B cell (primary cell): Measurements from ENCODE around the gene CAMTA1. TPM values are rescaled to one million over a fixed set of nuclear protein-coding genes. Genes with fewer than 3 reads are reported as not detected.

Source experiments
- ATAC-seq: fragments of 200-7000 bp; cut with Tn5 transposase; one replicate; pipeline ENCODE4 v1.10.0; 2021; ENCODE audit warnings: low read depth, mild to moderate bottlenecking, moderate number of reproducible peaks, moderate library complexity
- CTCF ChIA-PET: fragments of 350-600 bp; sonication (Branson Sonifier 250); formaldehyde crosslinking; loops from one replicate; lab custom pipeline; 2021; ENCODE audit warnings: antibody characterized with exemption, inconsistent platforms; lab: Charles Lee
- POLR2A ChIA-PET: fragments of 350-600 bp; sonication (Branson Sonifier 250); formaldehyde crosslinking; loops from one replicate; lab custom pipeline; 2021; ENCODE audit warnings: antibody characterized with exemption; lab: Charles Lee
- DNase-seq: peaks from one replicate; pipeline ENCODE4 v3.0.0; 2013
- H2AFZ ChIP-seq: 2 replicates; pipeline ENCODE4 v1.6.1; 2012; ENCODE audit warnings: mild to moderate bottlenecking, low read depth, low read length; ENCODE audit not compliant: insufficient read depth, poor library complexity, severe bottlenecking
- H3K27ac ChIP-seq, 2 donors: 1 replicate in 1 of 2; 2 replicates in 1 of 2; pipeline ENCODE4 v1.5.1; 2012 to 2013; ENCODE audit warnings: low read length in 2 of 2, mild to moderate bottlenecking in 2 of 2, moderate library complexity in 1 of 2
- H3K27me3 ChIP-seq, 4 experiments: fragments of 200-600 bp in 1 of 4; sonication (generic) in 1 of 4; replicated peaks in 1 of 4; 1 replicate in 2 of 4; 2 replicates in 2 of 4; pipeline versions ENCODE4 v1.6.1 to v1.7.0; 2013 to 2016; ENCODE audit warnings: low read length in 3 of 4, mild to moderate bottlenecking in 2 of 4, mixed read lengths in 1 of 4, moderate library complexity in 1 of 4; ENCODE audit not compliant: insufficient read depth in 4 of 4, control insufficient read depth in 3 of 4; ENCODE audit errors: control extremely low read depth in 1 of 4
- H3K36me3 ChIP-seq, 2 experiments: replicated peaks in 1 of 2; 1 replicate in 1 of 2; 2 replicates in 1 of 2; pipeline versions ENCODE4 v1.6.1 to v1.7.1; 2013; ENCODE audit warnings: low read length in 1 of 2; ENCODE audit not compliant: insufficient read depth in 2 of 2, control insufficient read depth in 1 of 2; ENCODE audit errors: control extremely low read depth in 1 of 2, extremely low read depth in 1 of 2
- H3K4me1 ChIP-seq, 2 donors: fragments of 200-600 bp in 1 of 2; sonication (generic) in 1 of 2; 1 replicate in 1 of 2; 2 replicates in 1 of 2; pipeline versions ENCODE4 v1.5.1 to v1.6.1; 2013 to 2017; ENCODE audit warnings: low read length in 2 of 2; ENCODE audit not compliant: control insufficient read depth in 2 of 2, insufficient read depth in 2 of 2
- H3K4me2 ChIP-seq: replicated peaks from 2 replicates; pipeline ENCODE3; 2012; ENCODE audit warnings: mild to moderate bottlenecking, low read depth, low read length; ENCODE audit not compliant: poor library complexity, severe bottlenecking
- H3K4me3 ChIP-seq, 5 experiments: fragments of 200-600 bp in 1 of 5; sonication (generic) in 1 of 5; 1 replicate in 3 of 5; 2 replicates in 2 of 5; pipeline versions ENCODE4 v1.5.1 to v1.7.0; 2011 to 2016; ENCODE audit warnings: low read length in 4 of 5, mild to moderate bottlenecking in 4 of 5, low read depth in 2 of 5, control low read depth in 1 of 5, moderate library complexity in 1 of 5; ENCODE audit not compliant: insufficient read depth in 1 of 5; ENCODE audit errors: control extremely low read depth in 1 of 5, extremely low read depth in 1 of 5
- H3K79me2 ChIP-seq: fragments of 200-600 bp; sonication (generic); one replicate; pipeline ENCODE4 v1.6.0; 2016; ENCODE audit warnings: low read length; ENCODE audit not compliant: control insufficient read depth, insufficient read depth
- H3K9ac ChIP-seq: fragments of 200-600 bp; sonication (generic); 2 replicates; pipeline ENCODE4 v1.6.1; 2017; ENCODE audit warnings: mild to moderate bottlenecking, low read length, moderate library complexity
- H3K9me3 ChIP-seq, 3 donors: one replicate each; pipeline versions ENCODE4 v1.6.1 to v1.7.1; 2013; ENCODE audit warnings: low read length in 2 of 3; ENCODE audit not compliant: control insufficient read depth in 2 of 3, insufficient read depth in 1 of 3; ENCODE audit errors: control extremely low read depth in 1 of 3
- H4K20me1 ChIP-seq: 2 replicates; pipeline ENCODE4 v1.6.0; 2012; ENCODE audit warnings: mild to moderate bottlenecking, low read length; ENCODE audit not compliant: insufficient read depth, control insufficient read depth, poor library complexity, severe bottlenecking
- H3K27ac Mint-ChIP-seq: one replicate; pipeline ENCODE4 v1.8.0; 2021; ENCODE audit warnings: mixed read lengths
- H3K27me3 Mint-ChIP-seq: one replicate; pipeline ENCODE4 v1.8.0; 2021; ENCODE audit warnings: mixed read lengths
- H3K4me1 Mint-ChIP-seq: one replicate; pipeline ENCODE4 v1.8.0; 2021; ENCODE audit warnings: mixed read lengths
- H3K4me3 Mint-ChIP-seq: one replicate; pipeline ENCODE4 v1.8.0; 2021; ENCODE audit warnings: mixed read lengths
- H3K9me3 Mint-ChIP-seq: one replicate; pipeline ENCODE4 v1.8.0; 2022; ENCODE audit warnings: mixed read lengths; ENCODE audit not compliant: insufficient read depth
- CTCF ChIP-seq: fragments of 200-600 bp; IDR thresholded peaks from one replicate; pipeline ENCODE4 v1.8.0; 2022; ENCODE audit warnings: antibody characterized with exemption, mild to moderate bottlenecking
- EZH2 ChIP-seq: IDR thresholded peaks from 2 replicates; pipeline ENCODE4 v1.6.1; 2012; ENCODE audit warnings: borderline replicate concordance, low read depth, mild to moderate bottlenecking, moderate library complexity, low read length; ENCODE audit not compliant: insufficient read depth, poor library complexity, severe bottlenecking
- WGBS: methylation state at CpG from one replicate; pipeline ENCODE4 v1.1.5; 2013; ENCODE audit warnings: missing lambda C conversion rate; ENCODE audit not compliant: insufficient coverage; 5-methylcytosine and 5-hydroxymethylcytosine counted together
- intact Hi-C: fragments of 100-400 bp; cut with micrococcal nuclease; formaldehyde crosslinking; loops from one replicate; pipeline ENCODE4 v1.10.0; 2022
- polyA plus RNA-seq: library from polyadenylated mRNA; depleted of rRNA; stranded (reverse); fragments of >200 nt; gene quantifications from 2 replicates; pipeline ENCODE4 v1.2.3, GENCODE V29; 2012
- total RNA-seq, 2 donors: library from RNA; stranded (reverse); fragments of 120-200 nt in 1 of 2; gene quantifications; 1 replicate in 1 of 2; 2 replicates in 1 of 2; pipeline versions ENCODE4 v1.2.3 to v1.2.4, GENCODE V29; 2013 to 2022

The CAMTA1 gene
- total and polyA plus RNA-seq, 2 donors (not counting 1 experiment from before 2014, with no cell fraction given), result 42.2 to 45.7 TPM

GRCh38 chr1:6923012-6923411 is 137.8 kb downstream of the CAMTA1 start:
- Mint-ChIP-seq H3K27ac (no peak overlapping the region), H3K4me3 (no peak overlapping the region), H3K9me3 (peaks cover 3% of the 10 kb centered on the region), H3K27me3 (peaks cover 3% of the 10 kb centered on the region), H3K4me1 (no peaks in the 10 kb centered on the region)
- no peak overlapping the region for H3K4me2 ChIP-seq
- DNase-seq, result no peak
- H2AFZ ChIP-seq, result no peak overlapping the region
- intact Hi-C loops, result no loop called here
- no peaks in the 10 kb centered on the region for H3K36me3 ChIP-seq
- H3K4me1 ChIP-seq, result no peaks in the 10 kb centered on the region
- peaks cover 0 to 3% (median 0%) of the 10 kb centered on the region in 3 donors for H3K9me3 ChIP-seq
- H3K4me3 ChIP-seq, result no peak overlapping the region
- no peak overlapping the region for H3K27ac ChIP-seq
- ChIA-PET CTCF (no interaction called here), POLR2A (no interaction called here)
- no peak overlapping the region for H3K9ac ChIP-seq
- H3K27me3 ChIP-seq, result peaks cover 0 to 6% (median 0%) of the 10 kb centered on the region in 4 experiments
- no peak for ATAC-seq
- 86% methylated on average over 3 of the region's 5 CpGs for WGBS
- TF ChIP-seq CTCF, result no peak
- TF ChIP-seq EZH2, result no peak
- H3K79me2 ChIP-seq, result no peaks in the 10 kb centered on the region
- H4K20me1 ChIP-seq, result no peaks in the 10 kb centered on the region

- Histone ChIP-seq H2AFZ (no peak overlapping the region), H3K9me3 (peaks cover 0 to 4% (median 0%) of the 10 kb centered on the region in 3 donors), H4K20me1 (no peaks in the 10 kb centered on the region), H3K27me3 (peaks cover 0 to 6% (median 0%) of the 10 kb centered on the region in 4 experiments), H3K79me2 (no peaks in the 10 kb centered on the region), H3K4me2 (no peak overlapping the region), H3K4me1 (no peaks in the 10 kb centered on the region), H3K4me3 (no peak overlapping the region), H3K27ac (no peak overlapping the region), H3K36me3 (no peaks in the 10 kb centered on the region), H3K9ac (no peak overlapping the region)
- POLR2A ChIA-PET, result no interaction called here
- Mint-ChIP-seq H3K27me3 (peaks cover 3% of the 10 kb centered on the region), H3K27ac (no peak overlapping the region), H3K9me3 (peaks cover 3% of the 10 kb centered on the region), H3K4me1 (no peaks in the 10 kb centered on the region), H3K4me3 (no peak overlapping the region)
- WGBS, result 16% methylated on average over 2 of the region's 6 CpGs
- ATAC-seq (no peak), DNase-seq (no peak)
- intact Hi-C loops, result no loop called here
- TF ChIP-seq EZH2 (no peak), CTCF (no peak)
- CTCF ChIA-PET, result no interaction called here
Measured at GRCh38 chr1:6923416-6923815, 138.2 kb downstream of the CAMTA1 start.
